ENCODE data around the gene PPAN.

Gene PPAN

GRCh38 chr19:10113964-10114650 lies 7.9 kb downstream of the PPAN start:
- no peak for DNase-seq

GRCh38 chr19:10114651-10115391 lies 8.7 kb downstream of the PPAN start:
- no peak for DNase-seq

DNA sequence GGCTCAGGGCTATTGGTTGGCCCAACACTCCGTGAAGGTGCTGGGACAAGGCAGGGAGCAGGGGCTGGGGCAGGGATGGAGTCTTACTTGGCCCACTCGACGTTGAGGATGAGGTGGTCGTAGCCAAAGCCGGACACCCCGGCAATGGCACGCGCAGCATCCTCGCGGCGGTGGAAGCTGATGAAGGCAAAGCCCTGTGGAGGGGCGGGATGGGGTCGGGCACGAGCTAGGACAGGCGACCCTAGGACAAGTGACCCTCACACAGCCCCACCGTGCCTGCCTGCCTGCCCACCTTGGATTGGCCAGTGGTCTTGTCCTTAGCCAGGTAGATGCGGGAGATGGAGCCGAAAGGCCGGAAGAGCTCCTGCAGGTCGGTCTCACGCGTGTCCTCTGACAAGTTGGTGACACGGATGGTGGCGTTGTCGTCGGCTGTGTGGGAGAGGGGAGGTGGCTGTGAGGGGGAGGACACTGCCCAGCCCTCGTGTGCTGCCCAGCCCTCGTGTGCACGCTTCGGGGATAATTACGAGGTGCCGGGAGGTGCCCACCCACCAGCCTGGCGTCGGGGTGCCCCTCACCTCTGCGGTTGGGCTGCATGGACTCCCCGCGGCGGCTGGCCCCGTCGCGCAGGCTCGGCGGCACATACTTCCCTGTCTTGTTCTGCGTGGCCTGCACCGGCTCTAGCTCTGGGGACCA lies 9.4 kb downstream of the PPAN start:
- DNase-seq = no peak

GRCh38 chr19:10116085-10116865 lies 10.1 kb downstream of the PPAN start:
- no peak for DNase-seq

GRCh38 chr19:10116866-10117616 lies 10.9 kb downstream of the PPAN start:
- no peak for DNase-seq

DNA sequence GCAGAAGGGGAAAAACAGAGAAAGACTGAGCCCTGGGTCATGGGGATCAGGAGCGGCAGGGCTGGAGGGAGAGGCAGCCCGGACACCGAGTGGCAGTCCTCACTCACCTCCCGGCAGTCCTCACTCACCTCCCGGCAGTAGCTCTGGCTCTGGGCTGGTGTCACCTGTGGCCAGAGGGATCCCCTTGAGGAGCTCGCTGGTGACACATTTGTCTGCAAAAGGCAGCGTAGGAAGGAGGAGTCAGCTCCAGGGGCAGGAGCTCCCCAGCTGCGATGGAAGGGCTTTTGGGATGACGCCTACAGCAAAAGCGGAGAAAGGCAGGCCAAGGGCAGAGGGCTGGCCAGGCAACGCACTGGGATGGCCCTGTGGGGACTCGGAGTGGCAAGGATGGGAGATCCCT lies 12.8 kb downstream of the PPAN start:
- no peak for DNase-seq

- no peak for DNase-seq
Measured at GRCh38 chr19:10120538-10121189, 14.5 kb downstream of the PPAN start.

DNA sequence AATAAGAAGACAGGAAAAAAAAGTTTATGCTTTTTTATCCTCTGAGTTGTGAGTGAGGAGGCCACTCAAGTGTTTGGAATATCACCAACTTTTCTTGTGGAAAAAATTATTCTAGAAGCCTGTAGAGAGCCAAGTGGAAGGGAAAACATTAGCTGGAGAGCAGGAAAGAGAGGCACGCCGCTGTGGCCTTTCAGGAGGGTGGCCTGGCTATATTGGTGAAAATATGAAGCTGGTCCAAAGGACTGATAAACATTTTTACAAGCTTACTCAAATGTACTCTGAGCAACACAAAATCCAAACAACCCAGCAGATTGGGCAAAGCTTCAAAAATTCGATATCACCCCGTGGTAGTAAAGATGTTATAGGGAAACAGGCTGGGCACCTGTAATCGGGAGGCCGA lies 15.9 kb downstream of the PPAN start:
- DNase-seq = no peak

DNA sequence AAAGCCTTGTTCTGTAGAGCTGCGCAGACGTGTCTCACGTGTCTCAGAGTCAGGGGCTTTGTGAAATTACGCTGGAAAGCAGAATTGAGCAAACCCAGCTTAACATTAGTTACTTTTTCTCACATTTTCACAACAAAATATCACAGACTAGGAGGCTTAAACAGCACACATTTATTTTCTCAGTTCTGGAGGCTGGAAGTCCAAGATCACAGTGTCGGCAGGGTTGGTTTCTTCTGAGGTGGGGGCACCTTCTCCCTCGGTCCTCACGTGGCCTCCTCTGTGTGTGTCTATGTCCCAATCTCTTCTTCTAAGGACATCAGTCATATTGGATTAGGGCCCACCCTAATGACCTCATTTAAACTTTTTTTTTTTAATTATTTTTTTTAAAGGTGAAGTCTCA lies 18.3 kb downstream of the PPAN start:
- DNase-seq = no peak

GRCh38 chr19:10126213-10126639 lies 20.1 kb downstream of the PPAN start:
- no peak for DNase-seq

GRCh38 chr19:10132905-10133304 lies 26.7 kb downstream of the PPAN start:
- no peak for DNase-seq

DNA sequence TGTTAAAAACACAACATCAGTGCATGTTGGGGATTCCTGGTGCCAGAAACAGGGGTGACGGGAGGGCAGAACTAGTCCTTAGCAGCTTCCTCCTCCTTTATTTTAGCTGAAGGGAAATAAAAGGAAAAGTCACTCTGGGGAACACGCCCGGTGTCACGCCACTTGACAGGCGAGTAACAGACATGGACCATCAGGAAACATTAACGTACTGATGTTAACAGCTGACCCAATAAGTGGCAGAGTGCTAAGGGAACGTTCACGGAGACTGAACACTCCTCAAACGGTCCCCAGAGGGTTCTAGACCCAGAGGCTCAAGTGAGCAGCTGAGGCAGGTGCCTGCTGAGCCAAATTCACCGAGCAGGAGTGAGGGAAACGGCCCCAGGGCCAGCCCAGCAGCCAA lies 27.4 kb downstream of the PPAN start:
- no peak for DNase-seq

- DNase-seq = no peak
Measured at GRCh38 chr19:10134040-10134439, 27.9 kb downstream of the PPAN start.

- no peak for DNase-seq
Measured at GRCh38 chr19:10135551-10136334, 29.6 kb downstream of the PPAN start.

DNA sequence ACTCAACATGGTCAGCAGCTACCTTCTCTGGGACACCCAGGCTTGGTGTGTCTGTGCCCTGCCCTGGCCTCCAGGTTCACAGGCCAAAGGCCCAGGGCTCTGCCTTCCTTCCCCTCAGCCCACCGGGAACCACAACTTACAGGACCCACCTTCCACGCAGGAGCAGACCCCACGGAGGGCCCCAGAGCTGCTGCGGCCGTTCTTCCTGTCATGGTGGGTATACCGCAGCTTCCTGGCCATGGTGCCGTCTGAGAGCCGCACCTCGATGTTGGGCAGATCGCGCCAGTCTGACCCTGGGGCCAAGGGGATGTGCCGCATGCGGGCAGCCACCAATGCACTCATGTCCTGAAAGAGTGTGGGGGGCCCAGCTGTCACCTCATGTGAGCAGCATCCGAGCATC lies 30.8 kb downstream of the PPAN start:
- DNase-seq = no peak

DNA sequence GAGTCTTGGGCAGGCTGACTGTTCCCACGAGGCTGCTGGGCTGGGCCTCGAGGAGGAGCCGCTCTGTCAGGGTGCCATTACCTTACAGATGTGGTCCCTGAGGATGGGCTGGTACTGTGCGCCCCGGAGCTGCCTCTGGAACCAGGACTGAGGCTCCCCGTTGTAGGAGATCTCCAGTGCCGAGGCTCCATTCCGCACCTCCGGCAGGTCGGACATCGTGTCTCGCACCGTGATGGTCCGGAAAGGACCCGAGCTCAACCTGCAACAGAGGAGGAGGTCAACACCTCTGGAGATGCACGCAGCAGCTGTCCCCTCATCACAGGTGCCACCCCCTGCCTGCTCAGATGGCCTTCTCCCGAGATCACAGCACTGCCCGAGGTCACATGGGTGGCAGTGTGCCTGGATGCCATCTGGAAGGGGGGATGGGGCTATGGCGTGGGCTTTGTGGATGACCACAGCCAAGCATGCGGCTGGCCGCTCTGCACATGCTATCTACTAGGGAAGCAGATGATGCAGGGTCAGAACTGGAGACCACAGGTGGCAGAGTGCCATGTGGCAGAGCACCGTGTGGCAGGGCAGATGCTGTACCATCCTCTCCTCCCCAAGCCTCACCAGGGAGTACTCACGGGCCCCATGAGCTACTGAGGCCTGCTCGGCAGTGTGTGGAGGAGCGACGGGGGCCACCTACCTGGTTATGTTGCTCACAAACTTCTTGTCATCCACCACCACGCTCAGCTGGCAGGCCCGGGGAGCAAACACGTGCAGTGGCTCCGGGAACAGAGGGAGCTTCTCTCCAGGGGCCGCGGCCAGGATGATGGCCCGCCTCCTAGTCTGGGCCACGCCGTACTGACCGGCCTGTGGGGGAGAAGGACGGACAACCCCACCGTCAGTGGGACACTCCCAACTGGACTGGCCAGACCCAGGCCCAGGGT lies 31.9 kb downstream of the PPAN start:
- DNase-seq = no peak

GRCh38 chr19:10138879-10139795 lies 33.0 kb downstream of the PPAN start:
- no peak for DNase-seq

DNA sequence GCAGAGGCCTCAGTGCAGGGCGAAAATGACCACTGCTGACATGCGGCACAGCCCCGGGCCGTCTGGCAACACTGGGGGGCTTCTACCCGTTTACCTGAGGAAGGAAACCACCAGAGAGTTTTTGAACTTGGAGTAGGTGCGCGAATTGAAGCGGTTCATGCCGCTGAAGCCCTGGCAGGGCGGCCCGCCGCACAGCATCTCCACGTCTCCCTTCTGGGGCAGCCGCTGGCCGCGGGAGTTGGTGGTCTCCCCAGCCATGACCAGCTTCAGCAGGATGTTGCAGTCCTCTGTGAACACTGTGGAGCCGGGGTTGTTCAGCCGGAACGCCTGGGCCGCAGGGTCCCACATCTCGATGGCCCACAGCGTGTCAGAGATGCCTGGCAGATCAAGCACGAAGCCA lies 33.8 kb downstream of the PPAN start:
- DNase-seq = no peak

DNA sequence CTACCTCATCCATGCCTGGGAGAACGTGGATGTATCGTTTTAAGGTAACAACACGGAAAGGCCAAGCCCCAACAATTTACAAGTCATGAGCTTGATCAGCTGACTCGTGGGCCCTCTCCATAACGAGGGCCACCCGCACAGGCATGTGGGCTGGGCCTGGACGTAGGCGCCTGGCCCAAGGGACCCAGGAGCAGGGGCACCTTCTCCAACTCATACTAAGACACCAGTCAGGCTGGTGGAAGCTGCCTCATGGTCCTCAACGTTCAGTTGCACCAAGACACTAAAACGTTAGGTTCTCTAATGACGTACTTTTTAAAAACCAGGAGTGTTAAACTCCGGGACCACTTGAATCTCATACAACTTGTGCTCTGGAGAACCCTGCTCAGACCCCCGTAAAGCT lies 35.3 kb downstream of the PPAN start:
- DNase-seq = no peak

Data from CD4-positive, alpha-beta T cell treated with Interleukin-10 for 1 hour (primary cell).